ENCODE results near the gene RHBDF2.

DNA sequence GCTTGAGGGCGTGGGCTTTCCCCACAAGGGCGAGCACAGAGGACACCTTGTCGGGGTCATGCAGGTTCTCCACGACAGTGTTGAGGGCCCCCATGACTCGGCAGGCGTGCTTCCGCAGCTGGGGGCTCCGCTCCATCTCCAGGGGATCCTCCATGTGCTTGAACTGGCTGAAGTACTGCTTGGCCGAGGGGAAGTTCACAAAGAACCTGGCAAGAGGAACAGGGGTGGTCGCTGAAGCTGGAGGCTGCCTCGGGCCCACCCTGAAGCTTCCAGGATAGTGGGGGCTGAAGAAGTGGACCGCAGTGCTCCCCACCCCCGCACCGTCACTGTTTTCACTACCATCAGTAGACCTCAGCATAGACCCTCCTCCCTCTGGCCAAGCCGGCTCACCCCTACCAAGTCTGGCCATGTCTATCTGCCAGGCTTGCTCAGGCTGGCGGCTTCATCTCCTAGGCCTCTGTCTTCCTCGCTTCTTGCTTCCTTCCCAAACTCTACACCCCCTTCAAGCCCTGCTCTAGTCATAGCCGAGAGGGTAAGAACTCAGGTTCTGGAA is 30.3 kb upstream of the RHBDF2 start:
- TF ChIP-seq POLR2AphosphoS5 (IDR thresholded peaks at IDR 0.05; ENCODE audit: low read depth, low read length) (no peak), TAF1 (IDR thresholded peaks at IDR 0.05; ENCODE audit: borderline replicate concordance, low read depth, low read length) (no peak), POLR2A (IDR thresholded peaks at IDR 0.05; ENCODE audit: low read depth, low read length) (no peak)

Data from GM12892 (cell line).